WTC11 (cell line): Measurements from ENCODE around the gene HOXD8.

Experiments
- ESRRA ChIP-seq: sonication (generic); formaldehyde crosslinking; IDR thresholded peaks from 2 replicates; pipeline ENCODE4 v1.8.1; 2022; ENCODE audit warnings: mild to moderate bottlenecking, missing genetic modification reagents, borderline replicate concordance
- GABPB1 ChIP-seq: sonication (generic); formaldehyde crosslinking; IDR thresholded peaks from 2 replicates; pipeline ENCODE4 v1.8.1; 2023; ENCODE audit warnings: mild to moderate bottlenecking, missing genetic modification reagents
- SP1 ChIP-seq: sonication (generic); formaldehyde crosslinking; conservative IDR thresholded peaks from 2 replicates; pipeline ENCODE4 v1.8.1; 2022; ENCODE audit warnings: missing genetic modification reagents
- ZNF121 ChIP-seq: sonication (generic); formaldehyde crosslinking; IDR thresholded peaks from 2 replicates; pipeline ENCODE4 v1.8.0; 2023; ENCODE audit warnings: missing genetic modification reagents
- TF ChIP-seq, protein P1 (sequence below): fragments of 200-600 bp; IDR thresholded peaks from 2 replicates; pipeline ENCODE4 v1.8.0; 2022; ENCODE audit warnings: antibody characterized with exemption
- TF ChIP-seq, protein P2 (sequence below): sonication (generic); formaldehyde crosslinking; IDR thresholded peaks from 2 replicates; pipeline ENCODE4 v1.8.0; 2022; ENCODE audit warnings: mild to moderate bottlenecking, missing genetic modification reagents
- TF ChIP-seq, protein P3 (sequence below): sonication (generic); formaldehyde crosslinking; IDR thresholded peaks from 2 replicates; pipeline ENCODE4 v1.8.0; 2022; ENCODE audit warnings: mild to moderate bottlenecking, missing genetic modification reagents
- TF ChIP-seq, protein P4 (sequence below): sonication (generic); formaldehyde crosslinking; IDR thresholded peaks from 2 replicates; pipeline ENCODE4 v1.8.1; 2023; ENCODE audit warnings: mild to moderate bottlenecking, missing genetic modification reagents, moderate library complexity
- TF ChIP-seq, protein P5 (sequence below): sonication (generic); formaldehyde crosslinking; conservative IDR thresholded peaks from 2 replicates; pipeline ENCODE4 v1.8.1; 2022; ENCODE audit warnings: mild to moderate bottlenecking, missing genetic modification reagents
- TF ChIP-seq, protein P6 (sequence below): sonication (generic); formaldehyde crosslinking; IDR thresholded peaks from 2 replicates; pipeline ENCODE4 v1.8.1; 2022; ENCODE audit warnings: missing genetic modification reagents, borderline replicate concordance

DNA sequence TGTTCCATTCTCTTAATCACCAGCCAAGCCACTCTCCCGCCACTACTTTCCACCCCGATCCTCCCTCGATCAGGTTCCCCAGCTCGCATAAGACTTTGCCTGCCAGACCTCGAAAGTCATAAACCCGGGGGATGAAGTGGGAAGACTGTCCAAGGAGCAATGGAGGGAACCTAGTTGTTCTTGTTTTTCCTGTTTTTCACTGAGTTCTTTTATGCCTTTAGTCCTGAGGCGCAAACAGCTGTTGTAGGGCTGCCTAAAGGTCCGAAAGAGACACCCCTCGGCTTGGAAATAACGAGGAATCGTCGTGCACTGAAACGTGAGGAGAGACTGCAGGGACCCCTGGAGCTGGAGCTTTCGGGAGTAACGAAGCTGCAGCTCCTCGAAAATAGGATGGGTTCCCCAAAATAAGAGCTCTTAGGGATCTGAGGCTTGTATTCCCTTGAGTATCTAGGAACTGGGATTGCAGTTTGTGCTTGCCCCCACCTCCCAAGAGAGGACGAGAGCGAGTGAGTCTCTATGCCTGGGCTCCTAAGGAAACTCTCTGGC lies 31.6 kb upstream of the HOXD8 start:
- TF ChIP-seq, protein P1, sequence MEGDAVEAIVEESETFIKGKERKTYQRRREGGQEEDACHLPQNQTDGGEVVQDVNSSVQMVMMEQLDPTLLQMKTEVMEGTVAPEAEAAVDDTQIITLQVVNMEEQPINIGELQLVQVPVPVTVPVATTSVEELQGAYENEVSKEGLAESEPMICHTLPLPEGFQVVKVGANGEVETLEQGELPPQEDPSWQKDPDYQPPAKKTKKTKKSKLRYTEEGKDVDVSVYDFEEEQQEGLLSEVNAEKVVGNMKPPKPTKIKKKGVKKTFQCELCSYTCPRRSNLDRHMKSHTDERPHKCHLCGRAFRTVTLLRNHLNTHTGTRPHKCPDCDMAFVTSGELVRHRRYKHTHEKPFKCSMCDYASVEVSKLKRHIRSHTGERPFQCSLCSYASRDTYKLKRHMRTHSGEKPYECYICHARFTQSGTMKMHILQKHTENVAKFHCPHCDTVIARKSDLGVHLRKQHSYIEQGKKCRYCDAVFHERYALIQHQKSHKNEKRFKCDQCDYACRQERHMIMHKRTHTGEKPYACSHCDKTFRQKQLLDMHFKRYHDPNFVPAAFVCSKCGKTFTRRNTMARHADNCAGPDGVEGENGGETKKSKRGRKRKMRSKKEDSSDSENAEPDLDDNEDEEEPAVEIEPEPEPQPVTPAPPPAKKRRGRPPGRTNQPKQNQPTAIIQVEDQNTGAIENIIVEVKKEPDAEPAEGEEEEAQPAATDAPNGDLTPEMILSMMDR: no peak
- TF ChIP-seq, protein P2, sequence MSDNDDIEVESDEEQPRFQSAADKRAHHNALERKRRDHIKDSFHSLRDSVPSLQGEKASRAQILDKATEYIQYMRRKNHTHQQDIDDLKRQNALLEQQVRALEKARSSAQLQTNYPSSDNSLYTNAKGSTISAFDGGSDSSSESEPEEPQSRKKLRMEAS (CRISPR knock-in tag): no peak
- TF ChIP-seq ESRRA (CRISPR knock-in tag) (no peak), GABPB1 (CRISPR knock-in tag) (no peak), SP1 (CRISPR knock-in tag) (no peak), ZNF121 (CRISPR knock-in tag) (no peak)
- TF ChIP-seq, protein P3, sequence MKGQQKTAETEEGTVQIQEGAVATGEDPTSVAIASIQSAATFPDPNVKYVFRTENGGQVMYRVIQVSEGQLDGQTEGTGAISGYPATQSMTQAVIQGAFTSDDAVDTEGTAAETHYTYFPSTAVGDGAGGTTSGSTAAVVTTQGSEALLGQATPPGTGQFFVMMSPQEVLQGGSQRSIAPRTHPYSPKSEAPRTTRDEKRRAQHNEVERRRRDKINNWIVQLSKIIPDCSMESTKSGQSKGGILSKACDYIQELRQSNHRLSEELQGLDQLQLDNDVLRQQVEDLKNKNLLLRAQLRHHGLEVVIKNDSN (CRISPR knock-in tag): no peak
- TF ChIP-seq, protein P4, sequence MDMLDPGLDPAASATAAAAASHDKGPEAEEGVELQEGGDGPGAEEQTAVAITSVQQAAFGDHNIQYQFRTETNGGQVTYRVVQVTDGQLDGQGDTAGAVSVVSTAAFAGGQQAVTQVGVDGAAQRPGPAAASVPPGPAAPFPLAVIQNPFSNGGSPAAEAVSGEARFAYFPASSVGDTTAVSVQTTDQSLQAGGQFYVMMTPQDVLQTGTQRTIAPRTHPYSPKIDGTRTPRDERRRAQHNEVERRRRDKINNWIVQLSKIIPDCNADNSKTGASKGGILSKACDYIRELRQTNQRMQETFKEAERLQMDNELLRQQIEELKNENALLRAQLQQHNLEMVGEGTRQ (CRISPR knock-in tag): no peak
- TF ChIP-seq, protein P5, sequence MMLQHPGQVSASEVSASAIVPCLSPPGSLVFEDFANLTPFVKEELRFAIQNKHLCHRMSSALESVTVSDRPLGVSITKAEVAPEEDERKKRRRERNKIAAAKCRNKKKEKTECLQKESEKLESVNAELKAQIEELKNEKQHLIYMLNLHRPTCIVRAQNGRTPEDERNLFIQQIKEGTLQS (CRISPR knock-in tag): no peak
- TF ChIP-seq, protein P6, sequence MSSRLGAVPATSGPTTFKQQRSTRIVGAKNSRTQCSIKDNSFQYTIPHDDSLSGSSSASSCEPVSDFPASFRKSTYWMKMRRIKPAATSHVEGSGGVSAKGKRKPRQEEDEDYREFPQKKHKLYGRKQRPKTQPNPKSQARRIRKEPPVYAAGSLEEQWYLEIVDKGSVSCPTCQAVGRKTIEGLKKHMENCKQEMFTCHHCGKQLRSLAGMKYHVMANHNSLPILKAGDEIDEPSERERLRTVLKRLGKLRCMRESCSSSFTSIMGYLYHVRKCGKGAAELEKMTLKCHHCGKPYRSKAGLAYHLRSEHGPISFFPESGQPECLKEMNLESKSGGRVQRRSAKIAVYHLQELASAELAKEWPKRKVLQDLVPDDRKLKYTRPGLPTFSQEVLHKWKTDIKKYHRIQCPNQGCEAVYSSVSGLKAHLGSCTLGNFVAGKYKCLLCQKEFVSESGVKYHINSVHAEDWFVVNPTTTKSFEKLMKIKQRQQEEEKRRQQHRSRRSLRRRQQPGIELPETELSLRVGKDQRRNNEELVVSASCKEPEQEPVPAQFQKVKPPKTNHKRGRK (CRISPR knock-in tag): no peak
